K562 treated with DMSO at 1 percent for 24 hours (cell line): ENCODE data around the gene GPAT3. TPM values are rescaled to one million over a fixed set of nuclear protein-coding genes. Genes with fewer than 3 reads are reported as not detected.

Source experiments
- total RNA-seq: library from RNA; unstranded; fragments of 300-600 nt; gene quantifications from 2 replicates; pipeline ENCODE4 v1.2.3, GENCODE V29; 2022; ENCODE audit warnings: low read depth; ENCODE audit not compliant: insufficient read depth

GPAT3 gene
- total RNA-seq: 19.9 and 26.5 TPM in 2 replicates

GRCh38 chr4:83535520-83536361 lies at the start of gene GPAT3:
Gene GPAT3, plus strand, starts transcription at chr4:83536108. Its CDS starts 515 bp downstream, at chr4:83536623.

Other genes starting within 250 kb of the GPAT3 start
- 0.13 and 0.25 TPM in 2 replicates for gene HPSE, start 201.3 kb upstream of the GPAT3 start, total RNA-seq
- gene HELQ, start 80.3 kb upstream of the GPAT3 start, total RNA-seq: 9.9 and 13.1 TPM in 2 replicates
- gene MRPS18C, start 80.0 kb upstream of the GPAT3 start, total RNA-seq: 26.4 and 40.8 TPM in 2 replicates
- 27.0 and 32.9 TPM in 2 replicates for gene ABRAXAS1, start 51.0 kb upstream of the GPAT3 start, total RNA-seq